ENCODE measurements around the gene MGLL.

Gene MGLL

DNA sequence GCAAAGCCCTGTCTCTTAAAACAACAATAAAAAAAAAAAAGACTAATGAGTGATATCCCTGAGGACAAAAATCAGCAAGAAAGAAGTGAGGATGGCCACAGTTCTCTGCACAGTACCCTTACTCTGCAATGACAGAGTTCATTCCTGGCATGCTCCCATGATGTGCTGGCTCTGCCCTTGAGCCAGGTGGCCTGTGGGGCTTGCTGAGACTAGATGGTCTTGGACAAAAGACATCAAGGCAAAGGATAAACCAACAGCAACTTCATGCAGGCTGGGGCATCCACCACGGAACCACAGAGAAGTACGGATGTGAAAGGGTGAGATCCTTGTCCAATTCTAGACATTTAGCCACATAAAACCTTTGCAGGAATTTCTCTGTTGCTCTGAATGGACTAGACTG lies 12.7 kb downstream of the MGLL start:
- DNase-seq: no peak

DNA sequence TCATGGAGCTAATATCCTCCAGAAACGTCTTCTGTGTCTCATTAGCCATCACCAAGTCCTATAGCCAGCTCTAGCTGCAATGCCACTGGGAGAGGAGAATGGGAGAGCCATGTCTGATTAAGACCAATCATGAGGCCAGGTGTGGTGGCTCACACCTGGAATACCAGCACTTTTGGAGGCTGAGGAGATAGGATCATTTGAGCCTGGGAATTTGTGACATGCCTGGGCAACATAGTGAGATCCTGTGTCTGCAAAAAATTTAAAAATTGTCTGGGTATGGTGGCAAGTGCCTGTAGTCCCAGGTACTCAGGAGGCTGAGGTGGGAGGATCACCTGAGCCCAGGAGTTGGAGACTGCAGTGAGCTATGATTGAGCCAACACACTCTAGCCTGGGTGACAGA lies 13.1 kb downstream of the MGLL start:
- DNase-seq: no peak

DNA sequence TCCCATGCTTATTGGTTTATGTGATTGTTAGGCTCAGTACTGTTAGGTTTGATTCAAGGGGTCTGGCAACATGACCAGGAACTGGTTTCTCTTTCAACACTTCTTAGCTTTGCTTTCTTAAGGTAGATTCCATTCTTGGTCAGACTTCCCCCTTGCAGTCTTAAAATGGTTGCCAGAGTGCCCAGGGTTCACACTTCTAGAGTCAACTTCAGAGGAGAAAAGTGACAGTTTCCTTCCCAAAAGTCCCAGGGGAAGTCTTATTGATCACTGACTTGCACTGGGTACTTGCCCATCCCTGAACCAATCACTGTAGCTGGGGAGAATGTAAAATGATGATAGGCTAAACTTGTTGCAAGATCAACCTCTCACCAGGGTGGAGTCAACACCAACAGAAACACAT lies 14.1 kb downstream of the MGLL start:
- no peak for DNase-seq

DNA sequence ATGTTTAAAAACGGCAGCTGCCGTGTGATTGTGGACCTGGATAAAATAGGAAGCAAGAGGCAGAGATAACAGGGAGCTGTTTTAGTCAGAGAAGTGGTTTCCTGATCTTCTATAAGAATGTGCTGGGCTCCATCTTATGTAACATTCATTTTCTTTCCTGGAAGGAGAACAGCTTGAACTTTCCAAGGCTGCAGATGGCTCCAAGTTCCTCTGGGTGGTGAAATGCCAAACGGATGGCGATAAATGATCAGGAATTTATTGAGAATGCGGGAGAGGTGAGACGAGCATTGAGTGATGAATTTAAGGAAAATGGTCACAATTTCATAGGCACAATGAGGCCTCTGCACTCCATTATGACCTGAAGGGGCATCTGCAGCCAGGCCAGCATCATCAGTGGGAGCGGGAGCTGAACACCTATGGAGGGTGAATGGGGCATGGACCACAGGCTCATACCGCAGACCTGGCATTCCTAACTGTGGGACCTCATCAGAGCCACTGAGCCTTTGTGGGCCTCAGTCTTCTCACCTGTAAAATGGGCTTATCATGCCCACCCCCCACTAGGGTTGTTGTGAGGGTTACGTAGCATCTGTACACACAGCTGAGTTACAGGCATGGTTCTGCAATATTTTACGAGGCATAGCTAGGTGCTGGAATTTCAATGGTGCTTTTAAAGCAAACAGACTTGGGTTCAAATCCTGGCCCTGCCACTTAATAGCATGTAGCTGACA lies 17.1 kb downstream of the MGLL start:
- DNase-seq: no peak

DNA sequence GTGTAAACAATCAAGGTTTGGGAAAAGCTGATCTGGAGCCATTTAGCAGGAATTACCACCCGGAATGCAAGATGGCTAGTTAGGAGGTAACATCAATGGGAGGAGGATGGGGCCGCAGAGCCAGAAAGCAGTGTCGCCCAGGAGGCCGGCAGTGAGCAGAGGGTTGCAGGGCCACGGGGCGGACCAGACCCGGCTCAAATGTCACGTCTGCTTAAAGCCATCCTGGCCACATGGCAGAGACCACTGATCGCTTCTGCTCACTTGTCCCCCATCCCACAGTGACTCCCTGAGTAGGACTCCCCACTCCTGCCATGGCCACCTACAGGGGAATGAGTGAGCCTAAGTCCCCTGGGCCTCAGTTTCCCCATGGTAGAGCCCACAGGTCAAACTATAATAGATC lies 18.2 kb downstream of the MGLL start:
- no peak for DNase-seq

DNA sequence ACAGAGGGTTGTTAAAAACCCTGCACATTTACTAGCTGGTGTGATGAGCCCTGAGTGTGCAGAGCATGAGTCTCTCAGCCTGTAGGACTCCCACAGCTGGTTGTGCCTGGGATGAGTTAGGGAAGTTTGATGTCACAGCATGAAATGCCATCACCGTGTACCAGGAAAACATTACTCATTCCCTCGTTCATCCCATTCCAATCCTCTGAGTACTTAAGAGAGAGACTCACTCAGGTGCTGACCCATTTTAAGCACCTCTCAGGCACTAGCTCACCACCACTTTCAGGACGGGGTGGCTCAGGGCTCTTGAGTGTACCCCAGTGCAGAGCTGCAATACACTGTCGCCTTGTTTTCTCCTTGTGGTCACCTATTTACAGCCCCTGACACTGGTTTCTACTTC lies 18.7 kb downstream of the MGLL start:
- no peak for DNase-seq

DNA sequence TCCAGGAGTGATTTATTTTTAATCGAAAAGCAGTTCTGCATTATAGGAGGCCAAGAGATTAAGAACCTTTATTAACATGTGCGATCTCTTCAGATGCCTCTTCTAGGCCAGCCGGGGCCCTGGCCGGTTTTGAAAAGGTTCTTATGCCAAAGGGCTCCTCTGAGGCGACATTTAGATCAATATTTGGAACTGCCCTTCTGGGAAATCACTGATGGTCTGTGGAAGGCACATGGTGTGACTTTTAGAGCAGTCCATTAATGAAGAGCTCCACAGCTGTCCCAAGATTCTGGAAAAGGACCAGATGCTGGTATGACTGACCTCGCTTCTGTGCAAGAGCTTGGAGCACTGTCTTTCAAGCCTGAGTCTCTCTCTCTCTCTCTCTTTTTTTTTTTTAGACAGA lies 19.7 kb downstream of the MGLL start:
- DNase-seq: no peak

DNA sequence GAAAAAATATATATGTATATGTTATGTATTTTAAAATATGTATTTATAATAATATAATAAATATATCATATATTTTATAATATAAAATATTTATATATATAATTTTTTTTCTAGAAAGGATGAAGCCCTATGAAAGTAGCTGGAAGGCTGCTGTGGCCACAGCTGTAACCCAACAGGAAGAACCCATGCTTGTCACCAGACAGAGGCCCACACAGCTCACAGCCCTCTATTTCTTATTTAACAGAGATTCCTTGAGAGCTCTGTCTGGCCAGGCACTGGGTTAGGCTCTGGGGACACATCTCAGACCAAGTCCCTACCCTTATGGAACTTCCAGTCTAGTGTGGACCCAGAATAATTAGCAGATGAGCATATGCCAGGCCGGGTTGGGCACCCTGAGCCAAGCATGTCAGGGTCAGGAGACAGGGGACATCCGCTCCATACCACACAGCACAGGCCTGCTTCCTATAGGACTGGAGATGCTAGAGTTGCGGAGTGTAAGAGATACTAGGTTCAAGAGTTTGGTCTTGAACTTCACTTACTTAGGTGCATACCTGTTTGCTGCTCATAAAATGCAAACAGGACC lies 20.5 kb downstream of the MGLL start:
- no peak for DNase-seq

DNA sequence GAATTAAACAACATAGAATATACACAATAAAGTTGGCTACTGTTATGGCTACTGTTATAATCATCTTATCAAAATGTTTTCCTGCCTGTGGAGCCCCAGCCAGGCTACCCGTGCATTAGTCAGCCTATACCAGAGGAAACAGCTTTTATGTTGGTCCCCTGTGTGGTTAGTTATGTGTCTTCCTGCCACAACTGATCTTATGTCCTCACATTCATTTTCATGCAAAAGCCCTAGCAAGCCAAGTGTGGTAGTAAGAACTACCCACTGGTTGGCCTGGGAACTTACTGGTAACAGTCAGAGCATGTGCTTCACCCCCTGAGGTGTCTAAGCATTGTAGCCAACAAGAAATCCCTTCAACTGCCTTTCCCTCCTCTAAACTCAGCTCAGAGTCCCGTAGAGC lies 21.8 kb downstream of the MGLL start:
- peak; percentile 77 for DNase-seq

DNA sequence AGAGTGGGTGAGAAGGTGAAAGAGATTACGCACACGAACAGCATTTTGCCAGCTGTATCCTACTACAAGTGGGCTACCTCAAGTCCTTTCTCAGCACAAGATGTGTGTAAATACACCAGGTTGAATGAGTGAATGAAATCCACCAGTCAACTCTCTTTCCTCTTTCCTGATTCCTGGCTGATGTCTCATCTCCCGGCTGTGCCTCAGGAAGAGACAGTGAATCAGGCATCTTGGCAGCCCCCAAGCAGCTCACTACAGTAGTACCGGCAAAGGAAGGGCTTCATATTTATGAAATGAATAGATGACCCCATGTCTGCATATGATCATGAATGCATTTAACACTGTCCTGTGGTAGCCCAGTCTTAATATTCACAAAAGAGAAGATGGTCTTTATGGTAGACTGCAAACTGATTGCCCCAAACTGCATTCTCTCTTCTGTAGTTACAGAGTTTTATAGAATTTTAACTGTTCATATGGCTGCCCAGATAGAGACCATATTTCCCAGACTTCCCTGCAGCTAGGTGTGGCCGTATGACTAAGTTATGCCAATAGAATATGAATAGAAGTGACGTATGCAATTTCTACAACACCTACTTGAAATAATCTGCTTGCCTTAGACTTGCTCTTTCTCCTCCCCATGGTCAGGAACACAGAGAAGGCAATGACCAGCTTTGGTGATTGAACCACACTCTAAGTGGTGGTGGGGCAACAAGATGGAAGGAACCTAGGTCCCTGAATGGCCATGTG lies 22.7 kb downstream of the MGLL start:
- DNase-seq: no peak

DNA sequence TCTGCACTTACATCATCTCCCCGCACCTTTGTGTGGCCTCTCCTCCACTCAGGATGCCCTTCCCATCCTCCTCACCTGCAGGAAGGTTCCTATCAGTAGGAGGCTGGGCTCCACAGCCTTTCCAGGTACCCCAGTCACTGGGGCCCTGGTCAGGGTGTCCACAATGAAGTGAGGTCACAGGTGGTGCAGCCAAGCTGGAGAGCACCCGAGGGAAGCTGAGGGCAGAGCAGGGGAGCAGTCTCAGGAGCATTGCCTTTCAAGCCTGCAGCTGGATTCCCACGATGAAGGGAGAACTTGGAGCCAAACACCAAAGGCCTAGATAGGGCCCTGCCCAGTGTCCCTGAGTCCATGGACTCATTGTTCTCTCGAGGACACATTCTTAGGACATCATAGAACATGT lies 23.6 kb downstream of the MGLL start:
- DNase-seq: no peak

DNA sequence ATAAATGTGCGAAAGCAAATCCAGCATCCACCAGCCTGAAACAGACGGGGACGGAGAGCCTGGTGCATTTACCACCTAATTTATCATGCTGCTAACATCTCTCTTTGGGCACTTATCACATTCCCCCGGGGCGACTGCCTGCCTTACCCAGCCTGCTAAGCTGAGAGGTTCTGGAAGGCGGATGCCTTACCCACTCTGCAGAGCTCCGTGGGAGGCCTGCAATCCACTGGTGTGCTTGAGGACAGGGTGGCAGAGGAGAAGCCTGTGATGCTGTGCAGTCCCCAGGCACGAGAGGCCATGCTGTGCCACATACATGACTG lies 25.5 kb downstream of the MGLL start:
- DNase-seq: no peak

DNA sequence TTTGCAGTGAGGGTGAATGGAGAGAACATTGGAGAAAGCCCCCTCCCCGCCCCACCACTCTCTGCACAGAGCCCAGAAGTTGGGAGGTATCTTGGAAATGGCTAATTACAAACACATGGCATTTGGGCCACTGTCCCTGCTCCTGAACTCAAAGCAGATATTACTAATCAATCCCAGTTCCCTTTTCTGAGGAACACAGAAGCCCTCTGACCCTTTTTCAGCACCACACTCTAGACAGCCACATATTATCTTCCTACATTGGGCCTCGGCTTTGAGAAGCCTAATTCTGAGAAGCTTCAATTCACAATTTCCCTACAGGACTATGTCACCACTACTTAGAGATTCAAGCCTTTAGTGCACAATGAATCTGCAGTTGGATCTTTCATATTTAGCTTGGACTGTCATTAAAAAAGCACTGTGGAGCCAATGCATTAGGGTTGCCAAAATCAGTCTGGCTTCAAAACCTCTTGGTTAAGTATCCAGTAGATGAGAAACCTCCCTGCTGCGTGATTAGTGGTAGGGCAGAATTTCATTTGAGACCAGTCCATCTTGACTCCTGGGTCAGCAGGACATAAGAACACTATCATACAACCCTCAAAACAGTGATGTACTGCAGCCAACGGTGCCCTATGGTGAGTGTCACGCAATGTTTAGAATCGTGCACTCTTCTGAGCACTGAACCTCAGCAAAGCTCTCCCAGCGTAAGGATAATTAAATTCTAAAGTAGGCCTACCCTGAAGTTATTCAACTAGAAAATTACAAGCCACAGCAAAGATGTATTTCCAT lies 26.1 kb downstream of the MGLL start:
- DNase-seq: no peak

DNA sequence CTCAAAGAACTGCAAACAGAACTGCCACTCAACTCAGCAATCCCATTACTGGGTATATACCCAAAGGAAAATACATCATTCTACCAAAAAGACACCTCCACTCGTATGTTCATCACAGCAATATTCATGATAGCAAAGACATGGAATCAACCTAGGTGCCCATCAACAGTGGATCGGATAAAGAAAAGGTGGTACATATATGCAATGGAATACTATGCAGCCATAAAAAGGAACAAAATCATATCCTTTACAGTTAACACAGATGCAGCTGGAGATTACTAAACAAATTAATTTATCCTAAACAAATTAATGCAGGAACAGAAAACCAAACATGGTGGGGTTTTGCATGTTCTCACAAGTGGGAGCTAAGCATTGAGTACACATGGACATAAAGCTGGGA lies 27.3 kb downstream of the MGLL start:
- DNase-seq: no peak

DNA sequence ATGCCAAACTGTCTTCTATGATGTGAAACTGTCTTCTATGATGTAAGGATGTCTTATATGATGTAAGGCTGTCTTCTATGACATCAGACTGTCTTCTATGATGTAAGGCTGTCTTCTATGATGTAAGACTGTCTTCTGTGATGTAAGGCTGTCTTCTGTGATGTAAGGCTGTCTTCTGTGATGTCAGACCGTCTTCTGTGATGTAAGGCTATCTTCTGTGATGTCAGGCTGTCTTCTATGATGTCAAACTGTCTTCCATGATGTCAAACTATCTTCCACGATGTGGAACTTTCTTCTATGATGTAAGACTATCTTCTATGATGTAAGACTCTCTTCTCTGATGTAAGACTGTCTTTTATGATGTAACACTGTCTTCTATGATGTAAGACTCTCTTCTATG lies 27.9 kb downstream of the MGLL start:
- no peak for DNase-seq

DNA sequence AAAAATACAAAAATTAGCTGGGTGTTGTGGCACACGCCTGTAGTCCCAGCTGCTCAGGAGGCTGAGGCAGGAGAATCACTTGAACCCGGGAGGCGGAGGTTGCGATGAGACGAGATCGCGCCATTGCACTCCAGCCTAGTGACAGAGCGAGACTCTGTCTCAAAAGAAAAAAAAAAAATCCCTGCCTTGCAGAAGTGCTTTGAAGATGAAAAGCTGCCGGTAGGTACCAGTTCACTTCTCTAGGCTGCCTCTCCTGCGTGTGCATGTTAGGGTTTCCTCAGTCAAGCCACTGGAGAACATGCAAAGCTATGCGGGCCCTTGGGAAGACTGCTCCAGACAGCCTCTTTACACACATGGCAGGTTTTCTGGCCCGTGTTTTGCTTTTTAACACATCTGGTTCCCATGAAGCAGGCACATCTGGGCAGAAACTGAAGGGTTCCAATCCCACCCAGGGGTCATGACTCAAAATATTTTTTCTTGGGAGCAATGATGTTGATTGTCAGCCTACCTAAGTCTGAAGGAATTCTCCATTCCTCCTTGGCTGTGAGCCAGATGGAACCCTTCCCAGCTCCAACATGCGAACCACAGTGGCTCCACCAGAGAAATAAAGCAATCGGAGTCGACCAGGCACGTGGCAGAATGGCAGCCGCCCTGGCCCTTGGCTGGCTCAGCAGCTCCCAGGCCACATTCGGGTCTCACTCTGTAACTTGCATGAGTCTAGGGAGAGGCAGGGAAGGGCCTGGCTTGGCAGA lies 29.6 kb downstream of the MGLL start:
- DNase-seq: no peak

DNA sequence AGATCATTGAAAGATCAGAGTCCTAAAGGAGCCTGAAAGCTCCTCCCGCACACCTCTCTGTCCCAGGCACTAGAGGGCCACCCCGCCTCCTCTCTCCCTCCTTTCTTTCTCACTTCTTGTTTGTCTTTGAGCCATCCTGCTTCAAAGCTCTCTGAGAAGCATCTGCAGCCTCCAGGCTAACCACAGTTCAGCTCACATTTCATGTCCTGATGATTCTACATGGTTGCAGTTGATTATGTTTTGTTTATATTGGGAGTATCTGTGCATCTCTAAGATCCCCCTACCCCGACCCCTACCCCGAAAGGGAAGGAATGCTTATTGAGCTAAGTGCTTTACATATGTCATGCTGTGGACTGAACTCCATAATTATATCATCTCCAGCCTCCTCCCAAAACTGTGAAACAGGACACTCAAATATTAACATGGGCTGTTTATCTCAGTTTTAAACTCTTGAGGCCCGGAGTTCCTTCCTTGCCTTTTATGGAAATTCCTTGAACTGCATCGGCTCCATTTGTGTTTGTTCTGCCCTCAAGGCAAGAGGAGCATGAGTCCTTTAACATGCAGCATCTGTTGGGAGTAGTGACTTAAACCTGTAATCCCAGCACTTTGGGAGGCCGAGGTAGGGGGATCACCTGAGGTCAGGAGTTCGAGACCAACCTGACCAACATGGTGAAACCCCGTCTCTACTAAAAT lies 30.9 kb downstream of the MGLL start:
- DNase-seq: peak; percentile 19

DNA sequence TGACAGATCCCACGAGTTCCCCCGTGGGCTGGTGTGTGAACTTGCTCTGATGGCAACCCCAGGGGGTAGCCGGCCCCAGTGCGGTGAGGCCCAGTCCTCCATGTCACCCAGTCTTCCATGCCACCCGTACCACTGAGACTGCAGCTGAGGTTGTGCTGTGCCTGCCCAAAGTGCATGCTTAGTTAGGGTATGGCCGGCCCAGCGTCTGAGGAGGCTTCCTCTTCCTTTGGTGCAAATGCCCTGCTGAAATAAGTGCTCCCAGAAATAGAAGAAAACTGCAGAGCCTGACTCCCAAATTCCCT lies 31.5 kb downstream of the MGLL start:
- no peak for DNase-seq

DNA sequence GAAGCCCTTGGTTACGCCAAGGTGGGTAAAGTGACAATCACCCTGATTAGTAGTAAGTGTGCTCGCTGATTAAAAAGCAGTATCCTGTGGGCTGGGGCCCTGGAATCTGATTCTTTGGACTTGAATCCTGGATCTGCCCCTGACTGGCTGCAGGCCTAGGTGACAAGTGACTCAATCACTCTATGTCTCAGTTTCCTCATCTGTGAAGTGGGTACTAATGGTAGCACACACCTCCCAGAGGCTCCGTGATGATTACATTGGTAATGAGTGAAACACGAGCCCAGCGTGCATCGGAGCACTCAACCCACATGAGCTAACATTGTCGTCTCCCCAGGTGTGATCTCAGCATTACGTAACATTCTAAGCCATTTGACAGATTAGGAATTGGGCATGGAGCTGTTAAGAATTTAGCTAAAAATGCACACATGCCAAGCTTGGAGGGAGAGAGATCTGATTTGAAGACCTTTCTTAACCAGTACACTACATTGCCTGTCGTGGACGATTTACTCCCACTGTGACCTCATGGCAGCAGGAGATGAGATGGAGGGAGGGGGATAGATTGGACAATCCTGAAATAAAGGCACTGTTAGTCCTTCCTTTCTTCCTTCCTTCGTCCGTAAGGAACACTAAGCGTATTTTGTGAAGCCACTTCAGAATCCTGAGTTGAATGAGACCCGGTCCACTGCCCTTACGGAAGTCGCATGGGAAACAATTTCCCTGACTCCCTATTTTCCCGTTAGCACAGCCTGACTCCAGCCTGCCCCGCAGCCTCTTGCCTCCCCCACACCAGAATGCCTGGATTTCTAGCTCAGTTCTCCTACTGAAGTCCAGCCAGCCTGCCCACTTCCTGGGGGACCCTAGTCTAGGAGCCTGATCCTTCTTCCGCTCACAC lies 32.1 kb downstream of the MGLL start:
- no peak for DNase-seq

DNA sequence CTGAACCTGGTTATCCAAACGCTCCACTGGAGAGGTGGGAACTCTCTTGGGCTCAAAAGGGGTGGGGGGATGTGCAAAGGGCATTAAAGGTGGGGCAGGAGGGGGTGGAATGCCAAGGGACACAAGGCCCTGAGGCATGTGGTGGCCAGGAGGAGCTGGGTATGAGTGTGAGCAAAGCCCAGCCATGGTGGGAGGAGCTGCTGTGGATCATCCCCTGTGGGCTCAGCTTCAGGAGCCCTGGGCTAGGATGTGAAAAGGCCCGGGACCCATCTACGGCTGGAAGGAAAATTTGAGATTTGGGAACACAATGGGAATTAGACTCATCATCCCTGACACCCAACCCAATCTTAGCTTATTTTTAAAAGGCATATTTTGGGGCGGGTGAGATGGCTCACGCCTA lies 33.3 kb downstream of the MGLL start:
- DNase-seq: no peak

DNA sequence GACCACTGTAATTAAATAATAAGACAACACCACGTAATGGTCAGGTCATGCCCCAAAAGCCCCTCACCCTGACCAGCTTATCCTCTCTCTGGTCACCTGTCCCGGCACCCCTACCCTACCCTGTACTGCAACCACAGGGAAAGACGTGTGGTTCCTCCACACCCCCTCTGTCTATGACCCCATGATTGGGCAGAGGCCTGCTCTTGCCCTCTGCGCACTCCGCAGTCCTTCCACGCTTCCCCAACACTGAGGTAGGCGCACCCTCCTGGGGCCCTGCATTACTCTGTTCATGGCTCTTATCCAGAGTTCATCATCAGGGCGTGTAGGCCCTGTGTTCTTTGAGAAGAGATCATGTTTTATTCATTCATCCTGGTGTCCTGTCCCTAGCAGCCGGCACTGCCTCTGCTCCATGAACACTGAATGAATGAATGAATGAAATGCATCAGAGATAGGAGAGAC lies 33.8 kb downstream of the MGLL start:
- no peak for DNase-seq

All from activated CD4-positive, alpha-beta T cell treated with anti-CD3 and anti-CD28 coated beads, Interleukin-10, Interleukin-2, amounts not matched to agents 100 ng/mL and 50 ng/mL, durations not matched to agents 16 hours and 8 hours (primary cell).